IMR-90 (cell line): ENCODE measurements around the gene ANLN. TPM values are rescaled to one million over a fixed set of nuclear protein-coding genes. Genes with fewer than 3 reads are reported as not detected.

Experiments used
- ATAC-seq: fragments of 200-7000 bp; cut with Tn5 transposase; 2 replicates; pipeline ENCODE4 v1.9.1; 2020; ENCODE audit warnings: low read depth, mild to moderate bottlenecking, moderate library complexity
- BruUV-seq: library from RNA; stranded (reverse); fragments of 400-500 nt; replicated peaks from 2 replicates; lab custom pipeline; 2021; lab: Mats Ljungman, UMichigan
- CTCF ChIA-PET: fragments of 300-600 bp; formaldehyde crosslinking; extraction: SDS; loops from one replicate; lab custom pipeline; 2021; ENCODE audit warnings: antibody characterized with exemption; lab: Yijun Ruan, JAX
- POLR2A ChIA-PET: fragments of 300-600 bp; sonication (Branson Sonifier 250); formaldehyde crosslinking; loops from one replicate; lab custom pipeline; 2022; ENCODE audit warnings: antibody characterized with exemption; ENCODE audit not compliant: unreplicated experiment; lab: Charles Lee
- DNase-seq: peaks from one replicate; pipeline ENCODE4 v3.0.0; 2013
- H2AFZ ChIP-seq: replicated peaks from 2 replicates; pipeline ENCODE3; 2013; ENCODE audit warnings: low read length, mild to moderate bottlenecking; ENCODE audit not compliant: poor library complexity
- H2AK5ac ChIP-seq: 2 replicates; pipeline ENCODE4 v1.6.1; 2013; ENCODE audit warnings: low read depth, low read length, inconsistent platforms
- H2AK9ac ChIP-seq: replicated peaks from 2 replicates; pipeline ENCODE3; 2013; ENCODE audit warnings: mild to moderate bottlenecking, low read depth, low read length, moderate library complexity; ENCODE audit not compliant: poor library complexity
- H2BK120ac ChIP-seq: 2 replicates; pipeline ENCODE4 v1.6.1; 2013; ENCODE audit warnings: low read depth, low read length, inconsistent platforms
- H2BK15ac ChIP-seq: 3 replicates; pipeline ENCODE4 v1.6.1; 2013; ENCODE audit warnings: low read depth, low read length, inconsistent platforms
- H2BK20ac ChIP-seq: 2 replicates; pipeline ENCODE4 v1.6.1; 2013; ENCODE audit warnings: low read depth, mild to moderate bottlenecking, inconsistent platforms, low read length, moderate library complexity
- H2BK5ac ChIP-seq: 2 replicates; pipeline ENCODE4 v1.6.1; 2013; ENCODE audit warnings: mild to moderate bottlenecking, low read depth, low read length, inconsistent platforms; ENCODE audit not compliant: poor library complexity, severe bottlenecking
- H3K14ac ChIP-seq: replicated peaks from 2 replicates; pipeline ENCODE4 v1.6.1; 2013; ENCODE audit warnings: low read depth, low read length, inconsistent platforms
- H3K18ac ChIP-seq: 2 replicates; pipeline ENCODE4 v1.6.1; 2013; ENCODE audit warnings: low read depth, low read length, control low read depth
- H3K23ac ChIP-seq: 2 replicates; pipeline ENCODE4 v1.6.1; 2013; ENCODE audit warnings: low read depth, low read length, inconsistent platforms
- H3K27ac ChIP-seq: 2 replicates; pipeline ENCODE4 v1.5.1; 2013; ENCODE audit warnings: mild to moderate bottlenecking, control low read depth, low read length; ENCODE audit not compliant: insufficient read depth
- H3K27me3 ChIP-seq: 2 replicates; pipeline ENCODE4 v1.6.1; 2013; ENCODE audit warnings: low read length; ENCODE audit not compliant: control insufficient read depth, insufficient read depth
- H3K36me3 ChIP-seq: 2 replicates; pipeline ENCODE4 v1.6.1; 2013; ENCODE audit warnings: low read length, mixed read lengths; ENCODE audit not compliant: control insufficient read depth, insufficient read depth
- H3K4ac ChIP-seq: 2 replicates; pipeline ENCODE4 v1.6.1; 2013; ENCODE audit warnings: low read depth, low read length, inconsistent platforms
- H3K4me1 ChIP-seq: 2 replicates; pipeline ENCODE4 v1.6.1; 2013; ENCODE audit warnings: low read length, mixed read lengths; ENCODE audit not compliant: control insufficient read depth, insufficient read depth
- H3K4me2 ChIP-seq: 2 replicates; pipeline ENCODE4 v1.6.1; 2013; ENCODE audit warnings: low read depth, mild to moderate bottlenecking, control low read depth, low read length, moderate library complexity
- H3K4me3 ChIP-seq: 2 replicates; pipeline ENCODE4 v1.5.1; 2013; ENCODE audit warnings: low read depth, mild to moderate bottlenecking, control low read depth, low read length, moderate library complexity; ENCODE audit not compliant: insufficient read depth
- H3K56ac ChIP-seq: 2 replicates; pipeline ENCODE4 v1.6.1; 2013; ENCODE audit warnings: low read length, inconsistent platforms; ENCODE audit not compliant: insufficient read depth; ENCODE audit errors: extremely low read depth
- H3K79me1 ChIP-seq, 2 experiments: 2 replicates each; pipeline ENCODE4 v1.6.1; 2013; ENCODE audit warnings: low read length in 2 of 2, inconsistent platforms in 1 of 2, low read depth in 1 of 2
- H3K9ac ChIP-seq: 2 replicates; pipeline ENCODE4 v1.6.1; 2013; ENCODE audit warnings: low read depth, low read length, control low read depth
- H3K9me1 ChIP-seq: 2 replicates; pipeline ENCODE4 v1.6.1; 2013; ENCODE audit warnings: low read length, inconsistent platforms; ENCODE audit not compliant: insufficient read depth
- H3K9me3 ChIP-seq: 2 replicates; pipeline ENCODE4 v1.6.1; 2013; ENCODE audit warnings: low read length; ENCODE audit not compliant: control insufficient read depth, insufficient read depth
- H4K20me1 ChIP-seq: 2 replicates; pipeline ENCODE4 v1.6.1; 2013; ENCODE audit warnings: low read length, inconsistent platforms; ENCODE audit not compliant: insufficient read depth
- H4K5ac ChIP-seq: 2 replicates; pipeline ENCODE4 v1.6.1; 2013; ENCODE audit warnings: mild to moderate bottlenecking, low read depth, low read length, control low read depth
- H4K8ac ChIP-seq, 2 experiments: 2 replicates each; pipeline ENCODE4 v1.6.1; 2013; ENCODE audit warnings: low read depth in 2 of 2, low read length in 2 of 2, control low read depth in 1 of 2, inconsistent platforms in 1 of 2
- H4K91ac ChIP-seq: 2 replicates; pipeline ENCODE4 v1.6.1; 2013; ENCODE audit warnings: low read depth, low read length, inconsistent platforms; ENCODE audit not compliant: insufficient read depth
- BHLHE40 ChIP-seq: fragments of 150-350 bp; IDR thresholded peaks from 2 replicates; pipeline ENCODE4 v1.6.1; 2016; ENCODE audit warnings: mild to moderate bottlenecking, low read depth, low read length
- CEBPB ChIP-seq: IDR thresholded peaks from 2 replicates; pipeline ENCODE4 v1.6.1; 2012; ENCODE audit warnings: low read depth, low read length, improper control_type of control experiment
- CHD1 ChIP-seq: IDR thresholded peaks from 2 replicates; pipeline ENCODE4 v1.6.1; 2012; ENCODE audit warnings: low read depth, low read length, improper control_type of control experiment
- CTCF ChIP-seq: conservative IDR thresholded peaks from 2 replicates; pipeline ENCODE4 v1.5.1; 2012; ENCODE audit warnings: mild to moderate bottlenecking, low read depth, low read length, improper control_type of control experiment
- FOS ChIP-seq: fragments of 150-350 bp; IDR thresholded peaks from 2 replicates; pipeline ENCODE4 v1.6.1; 2016; ENCODE audit warnings: low read depth, low read length
- MAFK ChIP-seq: IDR thresholded peaks from 2 replicates; pipeline ENCODE4 v1.6.1; 2012; ENCODE audit warnings: low read depth, low read length, improper control_type of control experiment
- MAZ ChIP-seq: IDR thresholded peaks from 2 replicates; pipeline ENCODE4 v1.6.1; 2012; ENCODE audit warnings: low read depth, mild to moderate bottlenecking, low read length, improper control_type of control experiment, moderate library complexity, borderline replicate concordance
- MXI1 ChIP-seq: IDR thresholded peaks from 2 replicates; pipeline ENCODE4 v1.6.1; 2012; ENCODE audit warnings: low read depth, mild to moderate bottlenecking, low read length, moderate library complexity, borderline replicate concordance
- NFE2L2 ChIP-seq: fragments of 150-350 bp; IDR thresholded peaks from 2 replicates; pipeline ENCODE4 v1.6.1; 2016; ENCODE audit warnings: low read depth, mild to moderate bottlenecking, low read length
- POLR2A ChIP-seq: IDR thresholded peaks from 2 replicates; pipeline ENCODE4 v1.6.1; 2012; ENCODE audit warnings: mild to moderate bottlenecking, low read depth, low read length
- RAD21 ChIP-seq: IDR thresholded peaks from 2 replicates; pipeline ENCODE4 v1.6.1; 2012; ENCODE audit warnings: low read length, improper control_type of control experiment
- RCOR1 ChIP-seq: IDR thresholded peaks from 2 replicates; pipeline ENCODE4 v1.6.1; 2012; ENCODE audit warnings: mild to moderate bottlenecking, low read length, improper control_type of control experiment; ENCODE audit not compliant: insufficient replicate concordance
- RFX5 ChIP-seq: IDR thresholded peaks from 2 replicates; pipeline ENCODE4 v1.8.0; 2012; ENCODE audit warnings: low read depth, mild to moderate bottlenecking, low read length, moderate library complexity
- SMC3 ChIP-seq: fragments of 150-350 bp; IDR thresholded peaks from 2 replicates; pipeline ENCODE4 v1.6.1; 2016; ENCODE audit warnings: low read depth, mild to moderate bottlenecking, antibody characterized with exemption, low read length, moderate library complexity
- dilution Hi-C: fragments of 300-500 bp; cut with HindIII; formaldehyde crosslinking; loops from one replicate; pipeline ENCODE4 v1.14.3; 2018; ENCODE audit warnings: low sequenced_read_pairs; ENCODE audit not compliant: unreplicated experiment
- in situ Hi-C: fragments of 300-500 bp; cut with MboI; formaldehyde crosslinking; loops from 3 replicates; pipeline ENCODE4 v1.14.3; 2019; ENCODE audit warnings: low sequenced_read_pairs, inconsistent platforms, mixed read lengths
- intact Hi-C: fragments of 100-400 bp; cut with micrococcal nuclease; formaldehyde crosslinking; loops from 2 replicates; pipeline ENCODE4 v1.10.0; 2022
- polyA plus RNA-seq, 3 experiments: library from polyadenylated mRNA; depleted of rRNA; stranded (reverse); fragments of >200 nt; gene quantifications; 2 replicates each; pipeline ENCODE4 v1.2.3, GENCODE V29; 2012; ENCODE audit warnings: low replicate concordance in 1 of 3
- total RNA-seq: library from RNA; depleted of rRNA; stranded (reverse); fragments of >200 nt; gene quantifications from 2 replicates; pipeline ENCODE4 v1.2.3, GENCODE V29; 2012
- TF ChIP-seq, protein P1 (sequence below): fragments of 150-350 bp; IDR thresholded peaks from 2 replicates; pipeline ENCODE4 v1.6.1; 2017; ENCODE audit warnings: mild to moderate bottlenecking, antibody characterized with exemption, low read length, low read depth
- TF ChIP-seq, protein P2 (sequence below): fragments of 150-350 bp; IDR thresholded peaks from 2 replicates; pipeline ENCODE4 v1.6.1; 2016; ENCODE audit warnings: low read depth, mild to moderate bottlenecking, low read length, moderate library complexity, borderline replicate concordance

ANLN gene
- total and polyA plus RNA-seq, 2 of the 4 experiments (the other 2 are of a cell fraction), result 60.5 to 276 TPM

GRCh38 chr7:36348256-36348655 lies 41.4 kb upstream of the ANLN start:
- Histone ChIP-seq H3K23ac (no peak overlapping the region), H3K27ac (no peak overlapping the region), H2BK5ac (no peak overlapping the region), H3K36me3 (no peaks in the 10 kb centered on the region), H2BK120ac (no peak overlapping the region), H3K14ac (no peak overlapping the region), H3K4me3 (no peak overlapping the region), H2AFZ (no peak overlapping the region), H2AK9ac (no peak overlapping the region), H3K9ac (no peak overlapping the region), H2BK15ac (no peak overlapping the region), H3K4ac (no peak overlapping the region), H3K4me1 (peaks cover 2% of the 10 kb centered on the region; the same call in 1 of the 2 replicates), H3K79me1 (no peaks in the 10 kb centered on the region), H2BK20ac (no peak overlapping the region), H3K18ac (no peak overlapping the region), H3K9me3 (no peaks in the 10 kb centered on the region), H3K56ac (no peak overlapping the region), H3K27me3 (peaks cover 2% of the 10 kb centered on the region; the same call in 1 of the 2 replicates), H2AK5ac (no peak overlapping the region), H3K4me2 (no peak overlapping the region), H4K8ac (no peak overlapping the region), H4K5ac (no peak overlapping the region), H4K20me1 (no peaks in the 10 kb centered on the region), H3K9me1 (no peaks in the 10 kb centered on the region), H4K91ac (no peak overlapping the region)
- dilution Hi-C loops, result no loop called here
- ATAC-seq, result peak; percentile 94
- ChIA-PET CTCF (interaction anchor here (0.7 kb wide), 1 partner anchor 19 kb away, joined by 3 read pairs; no protein-coding TSS in a partner anchor), POLR2A (no interaction called here)
- no TSS peak for BruUV-seq
- TF ChIP-seq MAZ (no peak), FOS (no peak), MAFK (no peak), POLR2A (no peak), RCOR1 (no peak), RFX5 (no peak), MXI1 (no peak), CEBPB (no peak), SMC3 (no peak), BHLHE40 (no peak), CHD1 (no peak), RAD21 (no peak), NFE2L2 (no peak), CTCF (no peak)
- TF ChIP-seq, protein P1, sequence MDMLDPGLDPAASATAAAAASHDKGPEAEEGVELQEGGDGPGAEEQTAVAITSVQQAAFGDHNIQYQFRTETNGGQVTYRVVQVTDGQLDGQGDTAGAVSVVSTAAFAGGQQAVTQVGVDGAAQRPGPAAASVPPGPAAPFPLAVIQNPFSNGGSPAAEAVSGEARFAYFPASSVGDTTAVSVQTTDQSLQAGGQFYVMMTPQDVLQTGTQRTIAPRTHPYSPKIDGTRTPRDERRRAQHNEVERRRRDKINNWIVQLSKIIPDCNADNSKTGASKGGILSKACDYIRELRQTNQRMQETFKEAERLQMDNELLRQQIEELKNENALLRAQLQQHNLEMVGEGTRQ, result no peak
- TF ChIP-seq, protein P2, sequence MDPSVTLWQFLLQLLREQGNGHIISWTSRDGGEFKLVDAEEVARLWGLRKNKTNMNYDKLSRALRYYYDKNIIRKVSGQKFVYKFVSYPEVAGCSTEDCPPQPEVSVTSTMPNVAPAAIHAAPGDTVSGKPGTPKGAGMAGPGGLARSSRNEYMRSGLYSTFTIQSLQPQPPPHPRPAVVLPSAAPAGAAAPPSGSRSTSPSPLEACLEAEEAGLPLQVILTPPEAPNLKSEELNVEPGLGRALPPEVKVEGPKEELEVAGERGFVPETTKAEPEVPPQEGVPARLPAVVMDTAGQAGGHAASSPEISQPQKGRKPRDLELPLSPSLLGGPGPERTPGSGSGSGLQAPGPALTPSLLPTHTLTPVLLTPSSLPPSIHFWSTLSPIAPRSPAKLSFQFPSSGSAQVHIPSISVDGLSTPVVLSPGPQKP, result no peak
- DNase-seq, result peak; percentile 59
- intact Hi-C loops, result no loop called here
- in situ Hi-C loops, result loop anchor here (25.0 kb wide), 1 partner anchor 636 kb away; no protein-coding TSS in a partner anchor
